DMS79 (cell line): ENCODE measurements around the gene LINGO1.

Source experiments
- DNase-seq: peaks from one replicate; lab custom pipeline; 2025; lab: John Stamatoyannopoulos, UW

LINGO1 gene

GRCh38 chr15:77617476-77618230 is 15.1 kb downstream of the LINGO1 start:
- no peak for DNase-seq

- no peak for DNase-seq
Observed at GRCh38 chr15:77616072-77616471, 16.6 kb downstream of the LINGO1 start.

GRCh38 chr15:77615472-77615871 is 17.2 kb downstream of the LINGO1 start:
- DNase-seq = no peak

- DNase-seq = no peak
Observed at GRCh38 chr15:77614251-77614806, 18.4 kb downstream of the LINGO1 start.

- DNase-seq = no peak
Observed at GRCh38 chr15:77613814-77614213, 18.9 kb downstream of the LINGO1 start.

- no peak for DNase-seq
Observed at GRCh38 chr15:77612958-77613601, 19.6 kb downstream of the LINGO1 start.

GRCh38 chr15:77611767-77612166 is 20.9 kb downstream of the LINGO1 start:
- no peak for DNase-seq

- no peak for DNase-seq
Observed at GRCh38 chr15:77610731-77611130, 22.0 kb downstream of the LINGO1 start.

GRCh38 chr15:77609558-77609957 is 23.2 kb downstream of the LINGO1 start:
- no peak for DNase-seq

GRCh38 chr15:77608774-77609173 is 23.9 kb downstream of the LINGO1 start:
- DNase-seq = no peak

GRCh38 chr15:77607894-77608261 is 24.8 kb downstream of the LINGO1 start:
- no peak for DNase-seq

- DNase-seq = no peak
Observed at GRCh38 chr15:77607111-77607893, 25.4 kb downstream of the LINGO1 start.

- DNase-seq = no peak
Observed at GRCh38 chr15:77606142-77607034, 26.3 kb downstream of the LINGO1 start.

GRCh38 chr15:77605547-77605946 is 27.2 kb downstream of the LINGO1 start:
- DNase-seq = no peak

GRCh38 chr15:77604973-77605372 is 27.7 kb downstream of the LINGO1 start:
- DNase-seq = no peak

- no peak for DNase-seq
Observed at GRCh38 chr15:77603611-77604336, 28.9 kb downstream of the LINGO1 start.

GRCh38 chr15:77602800-77603199 is 29.9 kb downstream of the LINGO1 start:
- DNase-seq = no peak

- no peak for DNase-seq
Observed at GRCh38 chr15:77599899-77600298, 32.8 kb downstream of the LINGO1 start.

GRCh38 chr15:77599357-77599756 is 33.4 kb downstream of the LINGO1 start:
- no peak for DNase-seq

- DNase-seq = no peak
Observed at GRCh38 chr15:77598644-77599043, 34.1 kb downstream of the LINGO1 start.
